Activated T-helper 2 cell treated with anti-CD3 and anti-CD28 coated beads, Interferon-gamma antibody, Interleukin-2, Interleukin-4, amounts not matched to agents 10 μg/mL and 5 μg/mL and 100 μg/mL, durations not matched to agents 14 hours and 24 hours and 36 hours (primary cell): ENCODE measurements around the gene CDK14. TPM values are rescaled to one million over a fixed set of nuclear protein-coding genes. Genes with fewer than 3 reads are reported as not detected.
A peak's percentile ranks its signal among the peaks of the same experiment; 100 is the strongest.

Source experiments
- DNase-seq: peaks from one replicate; pipeline ENCODE4 v3.0.0; 2021; ENCODE audit warnings: low spot score
- H3K27ac Mint-ChIP-seq: one replicate; pipeline ENCODE4 v1.8.0; 2021; ENCODE audit warnings: mixed read lengths
- H3K27me3 Mint-ChIP-seq: one replicate; pipeline ENCODE4 v1.8.0; 2021; ENCODE audit warnings: low read depth, mixed read lengths
- H3K36me3 Mint-ChIP-seq: one replicate; pipeline ENCODE4 v1.8.0; 2021; ENCODE audit warnings: low read depth, mixed read lengths
- H3K4me1 Mint-ChIP-seq: one replicate; pipeline ENCODE4 v1.8.0; 2021; ENCODE audit warnings: low read depth, mixed read lengths
- H3K4me3 Mint-ChIP-seq: one replicate; pipeline ENCODE4 v1.8.0; 2021; ENCODE audit warnings: low read depth, mild to moderate bottlenecking, moderate library complexity, mixed read lengths
- H3K9me3 Mint-ChIP-seq: one replicate; pipeline ENCODE4 v1.8.0; 2021; ENCODE audit warnings: mixed read lengths
- intact Hi-C: fragments of 100-400 bp; cut with micrococcal nuclease; formaldehyde crosslinking; loops from one replicate; pipeline ENCODE4 v1.15.1; 2023
- total RNA-seq: library from RNA; stranded (reverse); gene quantifications from 2 replicates; pipeline ENCODE4 v1.2.3, GENCODE V29; 2022

Gene CDK14
- total RNA-seq, 1 donor from 2014 or later: 2.2 TPM

DNA sequence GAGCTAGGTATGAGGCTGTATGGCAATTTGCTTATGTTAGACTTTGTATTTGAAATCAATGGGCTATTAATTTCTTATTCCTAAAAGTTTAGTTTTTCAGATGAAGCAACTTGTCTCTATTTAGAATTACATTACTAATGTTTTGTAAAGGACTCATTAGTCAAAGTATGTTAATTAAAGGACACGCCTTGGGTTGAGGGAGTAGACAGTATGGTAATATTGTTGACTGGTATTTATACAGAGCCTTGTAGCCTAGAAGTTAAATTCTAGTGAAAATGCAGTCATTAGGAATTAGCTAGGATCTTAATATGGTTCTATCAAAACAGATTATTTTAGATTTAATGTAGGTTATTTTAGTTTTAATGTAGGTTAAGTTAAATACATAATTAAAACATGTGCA lies 6.2 kb downstream of the CDK14 start:
- H3K4me1 Mint-ChIP-seq: peaks cover 3% of the 10 kb centered on the region
- DNase-seq: no peak
- no peak overlapping the region for H3K4me3 Mint-ChIP-seq
- H3K27ac Mint-ChIP-seq: no peak overlapping the region
- H3K27me3 Mint-ChIP-seq: peaks cover 44% of the 10 kb centered on the region
- intact Hi-C loops: no loop called here
- no peaks in the 10 kb centered on the region for H3K9me3 Mint-ChIP-seq
- no peaks in the 10 kb centered on the region for H3K36me3 Mint-ChIP-seq

DNA sequence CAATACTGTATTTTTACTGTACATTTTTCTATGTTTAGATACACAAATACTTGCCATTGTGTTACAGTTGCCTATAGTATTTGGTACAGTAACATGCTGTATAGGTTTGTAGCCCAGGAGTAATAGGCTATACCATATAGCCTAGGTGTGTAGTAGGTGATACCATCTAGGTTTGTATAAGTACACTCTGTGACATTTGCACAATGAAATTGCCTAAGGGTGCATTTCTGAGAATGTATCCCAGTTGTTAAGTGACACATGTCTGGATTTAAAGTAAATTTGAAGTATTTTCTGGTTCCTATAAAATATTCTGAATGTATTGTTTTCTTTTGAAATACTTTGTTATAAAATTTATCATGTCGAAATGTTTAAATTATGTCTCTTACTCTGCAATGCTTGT lies 7.2 kb downstream of the CDK14 start:
- no peaks in the 10 kb centered on the region for H3K36me3 Mint-ChIP-seq
- no peak overlapping the region for H3K27ac Mint-ChIP-seq
- H3K4me3 Mint-ChIP-seq: no peak overlapping the region
- peaks cover 38% of the 10 kb centered on the region for H3K27me3 Mint-ChIP-seq
- DNase-seq: no peak
- intact Hi-C loops: no loop called here
- peaks cover 3% of the 10 kb centered on the region for H3K4me1 Mint-ChIP-seq
- no peaks in the 10 kb centered on the region for H3K9me3 Mint-ChIP-seq

DNA sequence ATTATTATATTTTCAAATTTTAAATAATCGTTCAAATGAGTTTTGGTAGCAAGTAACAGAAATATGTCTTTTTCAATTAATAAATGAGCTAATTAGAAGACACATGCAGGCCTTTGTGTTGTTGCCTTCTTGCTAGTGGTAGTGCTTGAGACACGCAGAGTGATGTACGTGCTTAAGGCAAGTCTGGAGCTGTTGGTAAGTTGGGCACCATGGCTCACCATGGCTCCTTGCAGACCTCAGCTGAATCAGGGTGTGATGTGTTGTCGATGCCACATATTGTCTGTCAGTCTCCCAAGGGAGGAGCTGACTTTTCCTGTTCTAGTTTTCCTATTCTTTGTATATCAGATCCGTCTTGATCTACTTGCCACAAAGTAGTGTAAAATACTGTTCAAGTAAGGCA lies 8.3 kb downstream of the CDK14 start:
- H3K36me3 Mint-ChIP-seq: no peaks in the 10 kb centered on the region

DNA sequence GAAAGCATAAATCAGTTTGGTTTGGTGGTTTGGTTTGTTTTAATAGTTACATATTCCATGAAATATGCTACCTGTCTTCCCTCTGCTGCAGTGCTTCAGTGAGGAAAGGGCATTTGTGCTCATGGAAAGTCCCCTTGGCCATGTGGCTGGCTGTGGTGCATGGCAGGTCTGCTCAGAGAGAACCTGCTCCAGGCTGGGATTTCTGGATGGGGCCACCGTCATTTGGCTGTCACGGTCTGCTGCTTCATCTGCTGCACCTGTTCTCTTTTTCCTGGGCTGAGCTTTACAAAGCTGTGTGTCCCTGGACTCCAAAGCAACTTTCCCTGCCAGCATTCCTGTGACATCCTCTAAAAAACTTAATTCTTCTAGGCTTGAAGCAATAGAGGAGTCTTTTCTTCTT lies 8.9 kb downstream of the CDK14 start:
- Mint-ChIP-seq H3K27ac (no peak overlapping the region), H3K4me1 (peaks cover 3% of the 10 kb centered on the region), H3K9me3 (no peaks in the 10 kb centered on the region), H3K36me3 (no peaks in the 10 kb centered on the region), H3K4me3 (no peak overlapping the region), H3K27me3 (peaks cover 28% of the 10 kb centered on the region)
- intact Hi-C loops: no loop called here
- no peak for DNase-seq

More for the DNA sequence above, 8.3 kb downstream of the CDK14 start:
- intact Hi-C loops: no loop called here
- peaks cover 32% of the 10 kb centered on the region for H3K27me3 Mint-ChIP-seq
- no peak for DNase-seq
- peaks cover 3% of the 10 kb centered on the region for H3K4me1 Mint-ChIP-seq
- no peak overlapping the region for H3K4me3 Mint-ChIP-seq
- no peaks in the 10 kb centered on the region for H3K9me3 Mint-ChIP-seq
- no peak overlapping the region for H3K27ac Mint-ChIP-seq

DNA sequence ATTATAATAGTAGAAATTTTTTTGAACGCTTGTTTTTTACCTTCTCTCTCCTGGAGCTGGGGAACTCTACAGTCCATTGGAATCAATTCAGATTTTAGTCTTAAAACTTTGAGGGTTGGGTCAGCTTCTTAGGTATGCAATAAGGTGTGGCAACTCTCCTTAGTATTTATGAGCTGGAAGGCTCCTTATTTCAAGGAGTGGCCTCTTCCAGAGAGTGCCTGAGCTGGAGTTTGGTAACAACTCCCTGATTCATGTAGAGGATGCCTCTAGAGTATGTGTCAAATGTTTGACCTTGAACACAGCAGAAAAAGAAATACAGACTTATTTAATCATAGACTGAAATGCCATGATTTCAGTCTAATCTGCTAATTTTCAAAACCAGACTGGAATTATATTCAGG lies 11.1 kb downstream of the CDK14 start:
- no peaks in the 10 kb centered on the region for H3K36me3 Mint-ChIP-seq
- H3K27me3 Mint-ChIP-seq: peaks cover 14% of the 10 kb centered on the region
- no peak overlapping the region for H3K27ac Mint-ChIP-seq
- intact Hi-C loops: no loop called here
- DNase-seq: no peak
- H3K4me1 Mint-ChIP-seq: no peaks in the 10 kb centered on the region
- no peaks in the 10 kb centered on the region for H3K9me3 Mint-ChIP-seq
- H3K4me3 Mint-ChIP-seq: no peak overlapping the region

DNA sequence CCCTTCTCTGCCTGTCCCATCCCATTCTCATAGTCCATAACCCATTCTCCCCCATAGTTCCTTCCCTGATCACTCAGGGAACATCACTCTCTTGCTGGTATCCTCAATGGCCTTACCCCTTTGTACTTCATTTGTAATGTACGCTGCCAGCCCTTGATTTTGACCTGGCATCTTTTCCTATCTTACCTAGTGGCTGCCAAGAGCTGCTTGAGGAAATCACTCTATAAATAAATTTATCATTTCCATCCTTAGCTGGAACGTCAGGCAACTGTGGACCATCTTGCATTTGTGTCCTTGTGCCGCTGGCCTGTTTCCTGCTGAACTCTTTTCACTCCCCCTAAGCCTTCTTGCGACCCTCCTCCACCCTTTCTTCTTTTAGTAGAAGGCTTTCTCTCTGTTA lies 14.0 kb downstream of the CDK14 start:
- no peak overlapping the region for H3K4me3 Mint-ChIP-seq
- H3K27me3 Mint-ChIP-seq: peaks cover 6% of the 10 kb centered on the region
- H3K27ac Mint-ChIP-seq: no peak overlapping the region
- no peaks in the 10 kb centered on the region for H3K36me3 Mint-ChIP-seq
- intact Hi-C loops: loop anchor here (10.0 kb wide), 1 partner anchor 185 kb away; no protein-coding TSS in a partner anchor
- no peak for DNase-seq
- no peaks in the 10 kb centered on the region for H3K9me3 Mint-ChIP-seq
- H3K4me1 Mint-ChIP-seq: peaks cover 2% of the 10 kb centered on the region

DNA sequence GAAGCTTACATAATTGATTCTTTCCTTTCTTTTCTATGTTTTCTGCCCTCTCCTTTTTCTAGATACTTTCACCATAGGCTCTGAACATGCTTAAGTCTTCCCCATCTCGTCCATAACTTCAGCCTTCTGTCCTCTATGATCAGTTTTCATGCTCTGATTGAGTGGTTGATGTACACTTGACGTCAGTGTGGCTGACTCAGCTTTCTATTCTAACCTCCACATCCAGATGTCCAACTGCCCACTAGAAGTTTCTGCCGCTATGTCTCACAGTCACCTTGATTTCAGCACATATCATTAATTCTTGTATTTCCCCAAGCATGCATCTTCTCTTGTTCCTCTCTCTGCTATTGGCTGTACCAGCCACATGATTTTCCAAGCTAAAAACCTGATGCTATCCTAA lies 15.0 kb downstream of the CDK14 start:
- H3K36me3 Mint-ChIP-seq: no peaks in the 10 kb centered on the region
- H3K27me3 Mint-ChIP-seq: peaks cover 3% of the 10 kb centered on the region
- DNase-seq: no peak
- H3K4me1 Mint-ChIP-seq: peaks cover 2% of the 10 kb centered on the region
- intact Hi-C loops: loop anchor here (10.0 kb wide), 1 partner anchor 186 kb away; no protein-coding TSS in a partner anchor
- H3K9me3 Mint-ChIP-seq: no peaks in the 10 kb centered on the region
- no peak overlapping the region for H3K4me3 Mint-ChIP-seq
- no peak overlapping the region for H3K27ac Mint-ChIP-seq

DNA sequence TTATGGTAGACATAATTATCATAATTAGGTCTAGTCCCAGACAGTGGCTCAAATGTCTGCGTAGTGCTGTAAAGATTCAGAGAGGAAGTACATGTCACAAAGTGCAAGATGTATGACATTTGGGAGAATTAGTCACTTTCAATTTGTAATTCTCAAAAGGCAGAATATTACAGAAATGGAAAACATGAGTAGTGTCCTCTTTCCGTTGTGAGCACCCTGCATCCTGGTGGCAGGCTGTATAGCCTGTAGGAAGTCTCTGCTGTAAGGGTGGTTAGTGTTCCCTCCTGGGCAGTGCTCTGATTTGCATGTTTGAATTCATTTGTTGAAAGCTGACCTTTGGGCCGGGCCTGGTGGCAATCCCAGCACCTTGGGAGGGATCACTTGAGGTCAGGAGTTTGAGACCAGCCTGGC lies 17.0 kb downstream of the CDK14 start:
- Mint-ChIP-seq H3K36me3 (no peaks in the 10 kb centered on the region), H3K4me1 (peaks cover 11% of the 10 kb centered on the region), H3K4me3 (no peak overlapping the region), H3K27ac (peak overlapping the region; percentile 87), H3K27me3 (no peaks in the 10 kb centered on the region), H3K9me3 (no peaks in the 10 kb centered on the region)
- intact Hi-C loops: loop anchor here (1.0 to 10.0 kb wide), 3 partner anchors 17 to 204 kb away; partner anchors contain the start of gene CDK14
- DNase-seq: no peak

DNA sequence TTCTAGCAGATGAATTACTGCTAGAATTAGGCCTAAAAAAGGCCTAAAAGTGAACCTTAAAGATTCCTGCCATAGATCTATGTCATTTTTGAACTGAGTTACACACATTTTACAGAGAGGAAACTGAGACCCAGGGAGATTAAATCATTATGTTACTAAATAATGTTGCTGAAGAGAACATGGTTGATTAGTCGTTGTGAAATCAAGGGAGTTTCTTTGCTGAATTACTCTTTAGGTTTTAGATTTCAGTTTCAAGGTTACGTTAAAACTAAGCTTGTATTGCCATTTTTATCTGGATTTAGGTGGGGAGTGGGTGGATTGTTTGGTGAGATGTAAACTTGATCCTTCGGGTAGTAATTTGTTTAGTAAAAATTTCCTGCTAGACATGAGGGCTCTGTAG lies 21.3 kb downstream of the CDK14 start:
- Mint-ChIP-seq H3K4me1 (peaks cover 11% of the 10 kb centered on the region), H3K36me3 (no peaks in the 10 kb centered on the region), H3K27me3 (peaks cover 2% of the 10 kb centered on the region), H3K9me3 (no peaks in the 10 kb centered on the region), H3K27ac (peak overlapping the region; percentile 47), H3K4me3 (no peak overlapping the region)
- DNase-seq: no peak
- intact Hi-C loops: loop anchor here (10.0 kb wide), 1 partner anchor 193 kb away; no protein-coding TSS in a partner anchor

DNA sequence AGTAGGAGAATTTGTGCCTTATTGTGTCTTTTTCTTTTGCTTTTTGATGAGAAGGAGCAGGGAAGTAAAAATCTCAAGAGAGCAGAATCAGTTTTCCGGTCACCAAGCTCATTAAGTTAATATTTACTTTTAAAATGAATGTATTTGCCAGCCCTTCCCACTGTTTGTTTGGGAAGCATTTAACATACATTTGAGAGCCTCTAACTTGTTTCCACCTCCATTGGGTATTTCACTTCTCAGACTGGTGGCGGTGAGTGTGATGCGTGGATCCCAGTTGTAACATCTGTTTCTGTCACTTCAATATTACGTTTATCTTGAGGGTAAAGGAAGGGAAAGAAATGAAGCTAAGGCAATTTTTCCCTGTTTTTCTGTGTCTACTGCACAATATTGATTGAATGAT lies 22.8 kb downstream of the CDK14 start:
- H3K27me3 Mint-ChIP-seq: peaks cover 2% of the 10 kb centered on the region
- intact Hi-C loops: loop anchor here (10.0 kb wide), 1 partner anchor 194 kb away; no protein-coding TSS in a partner anchor
- H3K27ac Mint-ChIP-seq: no peak overlapping the region
- no peak overlapping the region for H3K4me3 Mint-ChIP-seq
- H3K36me3 Mint-ChIP-seq: no peaks in the 10 kb centered on the region
- no peaks in the 10 kb centered on the region for H3K9me3 Mint-ChIP-seq
- peaks cover 10% of the 10 kb centered on the region for H3K4me1 Mint-ChIP-seq
- no peak for DNase-seq

DNA sequence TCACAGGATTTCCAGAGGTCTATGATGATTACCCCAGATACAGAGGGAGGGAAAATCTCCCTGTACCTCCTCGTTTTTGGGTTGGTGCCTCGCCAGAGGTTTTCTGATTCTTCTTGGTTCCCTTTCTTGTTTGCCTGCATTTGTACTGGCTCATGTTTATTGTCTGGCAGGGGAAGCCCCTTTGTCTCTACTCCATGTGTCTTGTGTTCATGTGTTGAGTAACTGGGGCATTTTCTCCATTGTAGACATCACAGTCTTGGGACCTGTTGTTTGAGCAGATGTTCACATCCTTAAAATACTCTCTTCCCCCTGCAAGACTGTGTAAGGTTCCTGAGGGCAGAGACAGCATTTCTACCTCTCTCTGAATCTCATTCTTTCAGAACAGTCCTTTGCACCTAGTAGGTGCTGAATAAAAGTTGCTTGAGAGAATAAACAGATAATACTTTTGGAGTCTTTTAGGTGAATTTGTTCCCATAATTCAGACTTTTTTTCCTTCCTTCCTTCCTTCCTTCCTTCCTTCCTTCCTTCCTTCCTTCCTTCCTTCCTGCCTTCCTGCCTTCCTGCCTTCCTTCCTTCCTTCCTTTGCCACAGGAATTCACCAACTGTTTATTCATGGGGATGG lies 25.1 kb downstream of the CDK14 start:
- H3K4me3 Mint-ChIP-seq: no peak overlapping the region
- no peaks in the 10 kb centered on the region for H3K9me3 Mint-ChIP-seq
- H3K4me1 Mint-ChIP-seq: peaks cover 10% of the 10 kb centered on the region
- no peak overlapping the region for H3K27ac Mint-ChIP-seq
- peaks cover 2% of the 10 kb centered on the region for H3K27me3 Mint-ChIP-seq
- DNase-seq: no peak
- H3K36me3 Mint-ChIP-seq: no peaks in the 10 kb centered on the region
- intact Hi-C loops: no loop called here

DNA sequence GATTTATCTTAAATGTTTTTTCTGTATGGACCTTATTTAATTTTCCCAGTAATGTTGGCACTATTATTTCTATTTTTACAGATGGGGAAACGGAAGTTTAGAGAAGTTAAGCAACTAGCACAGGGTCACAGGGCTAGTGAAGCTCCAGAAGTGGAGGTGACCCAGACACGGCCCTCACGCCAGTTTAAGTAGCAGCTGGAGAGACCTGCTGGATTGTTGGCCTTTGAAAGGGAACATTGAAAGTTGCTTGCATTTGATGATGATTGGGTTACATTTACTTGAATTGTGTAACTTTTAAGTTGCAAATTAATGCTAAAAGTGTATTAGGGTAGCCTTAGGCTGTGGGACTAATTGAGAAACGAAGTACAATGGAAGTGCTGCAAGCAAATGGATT lies 25.6 kb downstream of the CDK14 start:
- H3K4me3 Mint-ChIP-seq: no peak overlapping the region

DNA sequence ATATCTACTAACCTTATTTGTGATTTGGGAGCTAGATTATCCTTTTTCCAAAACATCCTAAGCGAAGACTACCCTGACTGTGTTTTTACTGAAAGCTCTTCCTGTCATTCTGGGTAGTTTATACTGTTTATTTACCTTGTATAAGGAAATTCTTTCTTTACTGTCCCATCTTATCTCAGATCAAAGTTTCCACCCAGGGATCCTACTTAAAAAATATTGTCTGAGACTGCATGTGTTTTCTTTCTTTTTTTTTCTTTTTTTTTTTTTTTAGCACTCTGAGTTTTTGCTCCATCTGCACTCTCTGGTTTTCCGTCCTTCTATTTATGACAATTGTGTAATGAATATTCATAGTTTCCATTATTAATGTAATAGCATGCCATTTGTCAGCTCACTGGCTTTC lies 26.5 kb downstream of the CDK14 start:
- intact Hi-C loops: no loop called here
- Mint-ChIP-seq H3K27me3 (peaks cover 2% of the 10 kb centered on the region), H3K36me3 (no peaks in the 10 kb centered on the region)

More for the DNA sequence above, 25.6 kb downstream of the CDK14 start:
- intact Hi-C loops: no loop called here
- H3K27ac Mint-ChIP-seq: no peak overlapping the region
- DNase-seq: no peak
- no peaks in the 10 kb centered on the region for H3K9me3 Mint-ChIP-seq
- H3K27me3 Mint-ChIP-seq: peaks cover 2% of the 10 kb centered on the region
- no peaks in the 10 kb centered on the region for H3K36me3 Mint-ChIP-seq
- H3K4me1 Mint-ChIP-seq: peaks cover 10% of the 10 kb centered on the region

More for the DNA sequence above, 26.5 kb downstream of the CDK14 start:
- Mint-ChIP-seq H3K4me1 (peaks cover 3% of the 10 kb centered on the region), H3K9me3 (no peaks in the 10 kb centered on the region), H3K27ac (no peak overlapping the region), H3K4me3 (no peak overlapping the region)
- no peak for DNase-seq
